ENCODE data around the gene RAB3D.
A peak's percentile ranks its signal among the peaks of the same experiment; 100 is the strongest.

The RAB3D gene

DNA sequence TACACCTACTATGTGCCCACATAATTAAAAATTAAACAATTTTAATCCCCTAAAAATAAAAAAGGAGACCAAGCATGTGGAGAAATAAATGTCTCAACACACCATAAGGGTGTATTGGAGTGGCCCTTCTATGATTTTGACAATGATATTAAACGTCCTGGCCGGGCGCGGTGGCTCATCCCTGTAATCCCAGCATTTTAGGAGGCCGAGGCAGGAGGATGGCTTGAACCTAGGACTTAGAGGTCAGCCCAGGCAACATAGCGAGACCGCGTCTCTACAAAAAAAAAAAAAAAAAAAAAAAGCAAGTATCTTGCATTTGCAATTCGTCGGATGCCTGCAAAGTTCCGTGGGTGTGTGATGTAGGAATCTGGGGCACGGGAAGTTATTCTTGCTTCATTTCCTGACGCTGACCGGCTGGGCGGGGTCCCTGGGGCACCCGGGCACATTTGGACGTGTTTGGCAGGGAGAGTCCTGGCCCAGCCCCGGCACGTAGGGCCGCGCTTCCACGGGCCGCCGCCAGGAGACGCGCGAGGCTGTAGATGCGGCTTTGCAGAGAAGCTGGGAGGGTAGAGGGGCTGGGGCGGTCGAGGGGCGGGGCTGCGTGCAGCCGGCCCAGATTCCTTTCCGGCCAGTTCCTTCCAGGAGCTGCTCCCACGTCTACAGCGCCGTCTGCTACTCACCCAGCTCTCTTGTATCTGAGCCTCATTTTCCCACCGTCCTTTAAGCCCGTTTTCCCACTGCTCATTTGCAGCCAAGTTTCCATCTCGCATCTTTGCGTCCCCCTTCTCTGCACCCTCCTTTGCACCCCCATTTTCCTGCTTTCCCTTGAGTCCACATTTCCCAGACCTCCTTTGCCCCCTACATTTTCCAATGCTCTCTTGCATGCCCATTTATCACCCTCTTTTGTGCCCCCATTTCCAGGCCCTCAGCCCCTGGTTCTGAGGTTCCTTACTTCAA, 45.7 kb downstream of the RAB3D start:
- peak; percentile 57 for DNase-seq

- no peak for DNase-seq
Observed at GRCh38 chr19:11291991-11292390, 47.5 kb downstream of the RAB3D start.

GRCh38 chr19:11291415-11291814, 48.0 kb downstream of the RAB3D start:
- no peak for DNase-seq

DNA sequence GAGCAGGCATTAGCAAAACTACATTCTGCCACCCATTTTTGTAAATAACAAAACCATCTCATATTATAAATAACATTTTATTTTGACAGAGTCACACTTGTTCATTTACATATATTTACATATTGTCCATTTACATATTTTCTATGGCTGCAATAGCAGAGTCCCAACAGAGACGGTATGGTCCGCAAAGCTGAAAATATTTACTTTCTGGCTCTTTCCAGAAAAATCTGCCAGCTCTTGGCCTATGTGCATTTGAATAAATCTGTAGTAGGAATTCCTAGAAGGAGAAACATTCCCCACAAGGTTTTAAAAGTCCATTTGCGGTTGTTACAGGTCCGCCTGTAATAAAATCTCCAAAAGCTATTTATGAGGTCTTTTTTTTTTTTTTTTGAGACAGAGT, 49.2 kb downstream of the RAB3D start:
- no peak for DNase-seq

- DNase-seq = no peak
Observed at GRCh38 chr19:11288349-11288748, 51.1 kb downstream of the RAB3D start.

- no peak for DNase-seq
Observed at GRCh38 chr19:11286312-11286974, 53.0 kb downstream of the RAB3D start.

- DNase-seq = no peak
Observed at GRCh38 chr19:11284515-11284914, 54.9 kb downstream of the RAB3D start.

DNA sequence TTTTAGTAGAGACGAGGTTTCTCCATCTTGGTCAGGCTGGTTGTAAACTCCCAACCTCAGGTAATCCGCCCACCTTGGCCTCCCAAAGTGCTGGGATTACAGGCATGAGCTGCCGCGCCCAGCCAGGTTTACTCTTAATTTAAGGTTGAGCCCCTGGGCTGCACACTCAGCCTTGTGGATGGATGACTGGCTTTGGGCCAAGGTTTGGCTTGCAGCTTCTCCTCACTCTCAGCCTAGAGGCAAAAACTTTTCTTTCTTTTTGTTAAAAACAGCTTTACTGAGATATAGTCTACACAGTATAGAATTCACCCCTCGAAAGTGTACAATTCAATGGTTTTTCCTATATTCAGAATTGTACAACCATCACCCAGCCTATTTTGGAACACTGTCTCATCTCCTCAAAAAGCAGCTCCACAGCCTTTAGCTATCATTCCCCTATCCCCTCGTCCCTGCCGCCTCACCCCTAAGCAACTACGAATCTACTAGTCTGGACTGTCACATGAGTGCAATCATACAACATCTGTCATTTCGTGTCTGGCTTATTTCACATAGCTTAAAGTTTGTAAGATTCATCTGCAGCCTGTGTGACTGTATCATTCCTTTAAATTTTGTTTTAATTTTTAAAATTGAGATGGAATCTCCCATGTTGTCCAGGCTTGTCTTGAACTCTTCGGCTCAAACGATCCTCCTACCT, 58.0 kb downstream of the RAB3D start:
- no peak for DNase-seq

- DNase-seq = peak; percentile 42
Observed at GRCh38 chr19:11279505-11280236, 59.8 kb downstream of the RAB3D start.

- DNase-seq = no peak
Observed at GRCh38 chr19:11278670-11279069, 60.8 kb downstream of the RAB3D start.

- DNase-seq = no peak
Observed at GRCh38 chr19:11274533-11275086, 64.8 kb downstream of the RAB3D start.

- no peak for DNase-seq
Observed at GRCh38 chr19:11273989-11274388, 65.5 kb downstream of the RAB3D start.

GRCh38 chr19:11273296-11273695, 66.2 kb downstream of the RAB3D start:
- no peak for DNase-seq
